HTERT RPE-1 (cell line): ENCODE measurements around the gene SLC23A1.
"Not testable (repeated sequence)": the region's sequence is repeated elsewhere in the genome, so short reads cannot be mapped to it uniquely, and the experiment has no call there.

Source experiments
- in situ Hi-C: fragments of 300-500 bp; cut with MboI; formaldehyde crosslinking; loops from 4 replicates; pipeline ENCODE4 v1.14.3; 2020; ENCODE audit warnings: low sequenced_read_pairs

SLC23A1 gene

DNA sequence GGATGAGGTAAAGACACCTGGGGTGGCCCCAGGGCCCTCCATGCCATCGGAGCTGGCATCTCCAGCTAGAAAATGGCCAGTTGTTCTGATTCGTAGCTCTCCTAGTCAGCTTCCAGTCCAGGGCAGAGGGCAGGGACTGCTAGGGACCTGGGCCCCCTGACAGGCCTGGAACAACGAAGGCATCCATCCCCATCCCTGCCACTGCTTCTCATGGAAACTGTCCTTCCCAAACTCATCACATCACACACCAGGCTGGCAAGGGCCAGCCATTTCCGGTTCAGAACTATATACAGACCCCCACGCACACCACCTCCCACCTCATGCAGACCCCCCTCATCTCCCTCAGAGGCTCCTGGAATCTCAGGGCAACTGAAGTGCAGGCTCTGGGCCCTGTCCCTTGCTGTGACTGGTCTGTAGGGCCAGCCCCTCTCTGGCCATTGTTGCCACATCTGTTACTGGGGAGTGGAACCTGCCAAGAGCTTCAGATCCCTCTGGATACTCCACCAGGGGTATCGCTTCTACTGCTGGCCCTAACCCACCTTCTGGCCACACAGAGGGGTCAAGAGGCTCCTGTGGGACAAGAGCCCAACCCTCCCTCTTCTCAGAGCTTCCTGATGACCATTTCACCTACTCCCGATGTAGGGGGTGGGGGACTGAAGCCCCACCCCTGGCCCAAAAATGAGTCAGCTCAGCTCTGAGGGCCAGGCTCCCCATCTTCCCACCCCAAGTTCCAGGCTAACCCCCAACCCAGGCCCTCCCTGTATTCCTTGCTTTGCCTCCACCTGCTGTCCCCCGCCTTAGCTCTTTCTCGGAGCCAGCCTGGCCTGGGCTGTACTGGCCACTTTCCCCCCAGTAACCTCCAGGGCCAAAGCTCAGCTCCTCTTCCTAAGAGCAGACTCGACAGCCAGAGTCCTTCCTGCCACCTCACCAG is 7.8 kb upstream of the SLC23A1 start:
- in situ Hi-C loops, result no loop called here

GRCh38 chr5:139389701-139390638 is 6.9 kb upstream of the SLC23A1 start, which contains the start of gene MZB1:
TSS of gene MZB1 (minus strand) at chr5:139389913. CDS start at chr5:139389856, 57 bp downstream.
- in situ Hi-C loops, result no loop called here

GRCh38 chr5:139388198-139388821 is 5.2 kb upstream of the SLC23A1 start:
- in situ Hi-C loops, result no loop called here

DNA sequence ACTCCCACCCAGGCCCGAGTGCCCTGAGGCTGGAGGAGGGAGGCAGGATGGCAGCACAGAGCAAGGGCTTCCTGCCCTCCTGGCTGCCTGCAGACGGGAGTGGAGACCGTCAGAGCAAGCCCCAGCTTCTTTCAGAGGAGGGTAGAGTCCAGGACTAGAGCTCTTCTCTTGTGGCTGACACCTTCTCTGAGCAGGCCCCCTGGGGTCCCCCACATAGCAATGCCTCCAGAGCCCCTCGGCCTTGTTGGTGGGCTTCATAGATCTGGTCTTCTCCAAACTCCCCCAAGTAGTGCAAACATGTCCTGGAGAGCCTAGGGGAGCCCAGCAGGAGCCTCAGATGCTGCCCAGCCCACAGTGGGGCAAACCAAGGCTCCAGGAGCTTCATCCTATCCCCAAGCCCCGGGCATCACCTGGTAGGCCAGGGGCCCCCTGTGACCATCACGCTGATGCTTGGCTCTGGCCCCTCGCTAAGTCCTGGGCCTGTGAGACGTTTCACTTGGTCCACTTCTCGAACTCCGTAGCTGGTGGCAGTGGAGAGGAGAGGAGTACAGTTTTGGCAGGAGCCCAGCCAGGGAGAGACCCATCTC is 4.6 kb upstream of the SLC23A1 start:
- in situ Hi-C loops, result no loop called here

DNA sequence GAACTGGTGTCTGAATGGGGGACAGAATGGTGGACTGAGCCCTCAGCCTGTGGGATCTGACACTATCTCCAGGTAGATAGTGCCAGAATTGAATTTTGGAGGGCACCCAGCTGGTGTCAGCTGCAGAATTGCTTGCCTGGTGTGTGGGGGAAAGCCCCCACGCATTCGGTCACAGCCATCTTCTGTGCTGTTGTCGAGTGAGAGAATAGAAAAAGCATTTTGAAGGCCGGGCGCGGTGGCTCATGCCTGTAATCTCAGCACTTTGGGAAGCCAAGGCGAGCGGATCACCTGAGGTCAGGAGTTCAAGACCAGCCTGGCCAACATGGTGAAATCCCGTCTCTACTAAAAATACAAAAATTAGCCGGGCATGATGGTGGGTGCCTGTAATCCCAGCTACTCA is 3.9 kb upstream of the SLC23A1 start:
- in situ Hi-C loops, result not testable (repeated sequence)

DNA sequence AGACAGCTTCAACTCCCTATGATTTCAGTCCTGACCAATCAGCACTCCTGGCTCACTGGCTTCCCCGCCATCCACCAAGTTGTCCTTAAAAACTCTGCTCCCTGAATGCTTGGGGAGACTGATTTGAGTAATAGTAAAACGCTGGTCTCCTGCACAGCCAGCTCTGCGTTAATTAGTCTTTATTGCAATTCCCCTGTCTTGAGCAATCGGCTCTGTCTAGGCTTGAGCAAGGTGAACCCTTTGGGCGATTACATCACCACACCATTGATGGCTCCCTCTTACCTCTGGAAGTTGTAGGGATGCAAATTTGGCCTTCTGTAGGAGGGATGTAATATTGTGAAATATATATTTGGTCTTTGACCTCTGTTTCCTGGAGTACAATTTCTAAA is 2.9 kb upstream of the SLC23A1 start:
- in situ Hi-C loops, result no loop called here

GRCh38 chr5:139385061-139386049 is 2.3 kb upstream of the SLC23A1 start:
- in situ Hi-C loops, result no loop called here

DNA sequence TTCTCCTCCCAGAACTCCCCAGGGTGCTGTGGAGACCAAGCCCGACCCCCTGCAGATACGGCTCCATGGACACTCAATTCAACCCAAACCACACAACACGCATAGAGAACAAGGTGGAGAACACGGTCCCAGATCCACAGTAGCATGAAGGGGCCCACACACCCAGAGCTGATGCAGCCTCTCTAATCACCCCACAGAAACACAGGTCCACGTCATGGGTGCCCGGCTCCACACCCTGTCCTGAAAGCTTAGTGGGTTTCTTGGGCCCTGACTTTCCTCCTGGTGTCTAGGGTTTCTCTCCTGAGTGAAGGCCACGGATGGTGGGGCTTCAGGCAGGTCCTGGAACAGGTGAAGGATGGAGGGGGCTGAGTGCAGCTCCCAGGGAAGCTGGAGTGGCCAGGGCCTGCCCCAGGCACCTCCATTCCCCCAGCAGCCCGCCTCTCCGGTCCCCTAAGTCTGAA is 1.5 kb upstream of the SLC23A1 start:
- in situ Hi-C loops, result no loop called here

- in situ Hi-C loops, result no loop called here
Measured at GRCh38 chr5:139383993-139384590, 995 bp upstream of the SLC23A1 start.

GRCh38 chr5:139382807-139383206 is 290 bp downstream of the SLC23A1 start:
- in situ Hi-C loops, result no loop called here

GRCh38 chr5:139381837-139382761 is 998 bp downstream of the SLC23A1 start:
- in situ Hi-C loops, result no loop called here

GRCh38 chr5:139379626-139380449 is 3.3 kb downstream of the SLC23A1 start:
- in situ Hi-C loops, result no loop called here

GRCh38 chr5:139378941-139379361 is 4.1 kb downstream of the SLC23A1 start:
- in situ Hi-C loops, result no loop called here

DNA sequence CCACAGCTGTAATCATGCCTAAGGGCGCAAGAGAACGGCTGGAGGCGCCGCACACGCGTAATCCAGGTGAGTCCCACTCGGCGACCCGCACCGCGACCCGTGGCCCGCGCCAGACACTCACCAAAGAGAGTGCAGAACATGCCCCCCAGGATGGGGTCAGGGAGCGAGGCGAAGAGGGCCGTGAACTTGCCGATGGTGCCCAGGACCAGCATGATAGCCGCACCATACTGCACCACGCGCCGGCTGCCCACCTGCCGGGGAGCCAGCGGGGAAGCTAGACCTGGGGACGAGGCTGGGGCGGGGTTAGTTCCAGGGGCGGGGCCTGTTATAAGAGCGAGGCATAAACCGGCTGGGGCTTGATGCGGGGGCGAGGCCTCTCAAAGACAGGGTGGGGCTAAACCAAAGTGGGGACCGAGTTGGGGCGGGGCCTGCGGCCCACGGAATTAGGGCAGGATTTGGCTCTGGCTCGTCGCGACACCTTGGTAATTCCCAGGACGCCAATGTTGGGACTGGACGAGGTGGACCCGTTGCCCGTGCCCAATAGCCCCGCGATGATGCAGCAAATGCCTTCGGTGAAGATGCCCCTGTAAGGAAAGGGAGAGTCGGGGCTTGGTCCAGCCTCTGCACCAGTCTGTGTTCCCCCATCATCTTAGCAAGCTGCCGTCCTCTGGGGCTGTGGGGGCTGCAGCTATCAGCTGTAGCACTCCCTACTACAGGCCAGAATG is 4.8 kb downstream of the SLC23A1 start:
- in situ Hi-C loops, result no loop called here

DNA sequence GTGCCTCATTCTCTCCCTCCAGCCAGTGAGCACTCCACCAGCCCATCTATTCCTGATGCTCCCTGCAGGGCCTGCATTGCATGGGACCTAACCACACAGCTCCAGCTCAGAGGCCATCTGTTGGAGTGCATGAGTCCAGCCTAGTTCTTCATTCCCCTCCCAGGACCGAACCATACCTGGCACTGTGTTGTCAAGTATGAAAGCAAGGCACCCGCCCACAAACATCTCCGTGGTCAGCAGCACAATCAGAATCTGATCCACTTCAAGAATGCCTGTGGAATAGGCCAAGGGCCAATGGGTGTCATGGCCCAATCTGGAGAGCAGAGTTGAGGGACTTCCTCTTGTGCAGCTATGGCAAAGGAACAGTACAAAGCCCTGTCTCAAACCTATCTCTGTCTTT is 5.9 kb downstream of the SLC23A1 start:
- in situ Hi-C loops, result no loop called here

GRCh38 chr5:139376364-139376763 is 6.7 kb downstream of the SLC23A1 start:
- in situ Hi-C loops, result no loop called here
